ENCODE data around the gene LRRC40. TPM values are rescaled to one million over a fixed set of nuclear protein-coding genes. Genes with fewer than 3 reads are reported as not detected.

The LRRC40 gene
- total and polyA plus RNA-seq, 9 of the 15 experiments (the other 6 are each of a cell fraction or from before 2014, with no cell fraction given), result 16.1 to 36.2 (median 30.9) TPM

- TF ChIP-seq CTCFL (IDR thresholded peaks at IDR 0.05; ENCODE audit: borderline replicate concordance, insufficient read depth, low read depth, low read length, poor library complexity, severe bottlenecking) (no peak), U2AF2 (optimal IDR thresholded peaks at IDR 0.05; ENCODE audit: low read depth, low read length) (no peak), EWSR1 (IDR thresholded peaks at IDR 0.05; ENCODE audit: borderline replicate concordance, low read depth, partially characterized antibody) (no peak), ZNF134 (CRISPR knock-in tag; conservative IDR thresholded peaks at IDR 0.05) (no peak), TSC22D4 (tag; IDR thresholded peaks at IDR 0.05) (no peak), TCF7L2 (IDR thresholded peaks at IDR 0.05; ENCODE audit: low read depth, low read length) (no peak), RBBP5 (IDR thresholded peaks at IDR 0.05; ENCODE audit: borderline replicate concordance, insufficient read depth, low read length, poor library complexity, severe bottlenecking) (no peak), TRIM28 (IDR thresholded peaks at IDR 0.05) (no peak), HMGXB4 (CRISPR knock-in tag; IDR thresholded peaks at IDR 0.05) (no peak), ZFX (CRISPR knock-in tag; IDR thresholded peaks at IDR 0.05) (no peak), ZC3H4 (CRISPR knock-in tag; IDR thresholded peaks at IDR 0.05; ENCODE audit: borderline replicate concordance) (no peak), CGGBP1 (CRISPR knock-in tag; IDR thresholded peaks at IDR 0.05) (no peak), NR2C2 (CRISPR knock-in tag; IDR thresholded peaks at IDR 0.05) (no peak), NR2C2 (tag; IDR thresholded peaks at IDR 0.05) (peak; percentile 77), ZKSCAN1 (IDR thresholded peaks at IDR 0.05; ENCODE audit: low read depth, low read length) (no peak), ELF1 (tag; IDR thresholded peaks at IDR 0.05) (no peak), PML (IDR thresholded peaks at IDR 0.05; ENCODE audit: low read length) (no peak), E2F4 (CRISPR knock-in tag; IDR thresholded peaks at IDR 0.05; ENCODE audit: low read depth) (no peak), ZNF280B (CRISPR knock-in tag; IDR thresholded peaks at IDR 0.05) (no peak)
Observed at GRCh38 chr1:70156529-70157120, 48.8 kb downstream of the LRRC40 start (continued).
